Stomach smooth muscle (tissue), 2 donors: ENCODE results near the gene NRK.
"Not testable (repeated sequence)": the region's sequence is repeated elsewhere in the genome, so short reads cannot be mapped to it uniquely, and the experiment has no call there.

Source experiments
- H3K27ac ChIP-seq: one replicate; pipeline ENCODE4 v1.7.0; 2013; ENCODE audit warnings: mild to moderate bottlenecking, low read length, inconsistent platforms
- H3K27me3 ChIP-seq, 2 donors: one replicate each; pipeline ENCODE4 v1.7.0; 2013; ENCODE audit warnings: low read length in 2 of 2; ENCODE audit not compliant: insufficient read depth in 2 of 2, control insufficient read depth in 1 of 2
- H3K36me3 ChIP-seq, 2 donors: one replicate each; pipeline ENCODE4 v1.7.0; 2013; ENCODE audit warnings: low read length in 2 of 2; ENCODE audit not compliant: control insufficient read depth in 2 of 2, insufficient read depth in 2 of 2
- H3K4me1 ChIP-seq: one replicate; pipeline ENCODE4 v1.7.0; 2013; ENCODE audit warnings: low read length; ENCODE audit not compliant: control insufficient read depth, insufficient read depth
- H3K4me3 ChIP-seq, 2 donors: one replicate each; pipeline ENCODE4 v1.7.0; 2013; ENCODE audit warnings: low read length in 2 of 2
- H3K9ac ChIP-seq, 2 donors: one replicate each; pipeline ENCODE4 v1.7.0; 2013; ENCODE audit warnings: low read length in 2 of 2, mild to moderate bottlenecking in 1 of 2
- H3K9me3 ChIP-seq, 2 donors: one replicate each; pipeline ENCODE4 v1.7.0; 2013; ENCODE audit warnings: low read length in 2 of 2; ENCODE audit not compliant: control insufficient read depth in 2 of 2
- donor health status: healthy.
- donor health status: Pancreatic carcinoma.

NRK gene, protein sequence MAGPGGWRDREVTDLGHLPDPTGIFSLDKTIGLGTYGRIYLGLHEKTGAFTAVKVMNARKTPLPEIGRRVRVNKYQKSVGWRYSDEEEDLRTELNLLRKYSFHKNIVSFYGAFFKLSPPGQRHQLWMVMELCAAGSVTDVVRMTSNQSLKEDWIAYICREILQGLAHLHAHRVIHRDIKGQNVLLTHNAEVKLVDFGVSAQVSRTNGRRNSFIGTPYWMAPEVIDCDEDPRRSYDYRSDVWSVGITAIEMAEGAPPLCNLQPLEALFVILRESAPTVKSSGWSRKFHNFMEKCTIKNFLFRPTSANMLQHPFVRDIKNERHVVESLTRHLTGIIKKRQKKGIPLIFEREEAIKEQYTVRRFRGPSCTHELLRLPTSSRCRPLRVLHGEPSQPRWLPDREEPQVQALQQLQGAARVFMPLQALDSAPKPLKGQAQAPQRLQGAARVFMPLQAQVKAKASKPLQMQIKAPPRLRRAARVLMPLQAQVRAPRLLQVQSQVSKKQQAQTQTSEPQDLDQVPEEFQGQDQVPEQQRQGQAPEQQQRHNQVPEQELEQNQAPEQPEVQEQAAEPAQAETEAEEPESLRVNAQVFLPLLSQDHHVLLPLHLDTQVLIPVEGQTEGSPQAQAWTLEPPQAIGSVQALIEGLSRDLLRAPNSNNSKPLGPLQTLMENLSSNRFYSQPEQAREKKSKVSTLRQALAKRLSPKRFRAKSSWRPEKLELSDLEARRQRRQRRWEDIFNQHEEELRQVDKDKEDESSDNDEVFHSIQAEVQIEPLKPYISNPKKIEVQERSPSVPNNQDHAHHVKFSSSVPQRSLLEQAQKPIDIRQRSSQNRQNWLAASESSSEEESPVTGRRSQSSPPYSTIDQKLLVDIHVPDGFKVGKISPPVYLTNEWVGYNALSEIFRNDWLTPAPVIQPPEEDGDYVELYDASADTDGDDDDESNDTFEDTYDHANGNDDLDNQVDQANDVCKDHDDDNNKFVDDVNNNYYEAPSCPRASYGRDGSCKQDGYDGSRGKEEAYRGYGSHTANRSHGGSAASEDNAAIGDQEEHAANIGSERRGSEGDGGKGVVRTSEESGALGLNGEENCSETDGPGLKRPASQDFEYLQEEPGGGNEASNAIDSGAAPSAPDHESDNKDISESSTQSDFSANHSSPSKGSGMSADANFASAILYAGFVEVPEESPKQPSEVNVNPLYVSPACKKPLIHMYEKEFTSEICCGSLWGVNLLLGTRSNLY (N-terminal part only)

DNA sequence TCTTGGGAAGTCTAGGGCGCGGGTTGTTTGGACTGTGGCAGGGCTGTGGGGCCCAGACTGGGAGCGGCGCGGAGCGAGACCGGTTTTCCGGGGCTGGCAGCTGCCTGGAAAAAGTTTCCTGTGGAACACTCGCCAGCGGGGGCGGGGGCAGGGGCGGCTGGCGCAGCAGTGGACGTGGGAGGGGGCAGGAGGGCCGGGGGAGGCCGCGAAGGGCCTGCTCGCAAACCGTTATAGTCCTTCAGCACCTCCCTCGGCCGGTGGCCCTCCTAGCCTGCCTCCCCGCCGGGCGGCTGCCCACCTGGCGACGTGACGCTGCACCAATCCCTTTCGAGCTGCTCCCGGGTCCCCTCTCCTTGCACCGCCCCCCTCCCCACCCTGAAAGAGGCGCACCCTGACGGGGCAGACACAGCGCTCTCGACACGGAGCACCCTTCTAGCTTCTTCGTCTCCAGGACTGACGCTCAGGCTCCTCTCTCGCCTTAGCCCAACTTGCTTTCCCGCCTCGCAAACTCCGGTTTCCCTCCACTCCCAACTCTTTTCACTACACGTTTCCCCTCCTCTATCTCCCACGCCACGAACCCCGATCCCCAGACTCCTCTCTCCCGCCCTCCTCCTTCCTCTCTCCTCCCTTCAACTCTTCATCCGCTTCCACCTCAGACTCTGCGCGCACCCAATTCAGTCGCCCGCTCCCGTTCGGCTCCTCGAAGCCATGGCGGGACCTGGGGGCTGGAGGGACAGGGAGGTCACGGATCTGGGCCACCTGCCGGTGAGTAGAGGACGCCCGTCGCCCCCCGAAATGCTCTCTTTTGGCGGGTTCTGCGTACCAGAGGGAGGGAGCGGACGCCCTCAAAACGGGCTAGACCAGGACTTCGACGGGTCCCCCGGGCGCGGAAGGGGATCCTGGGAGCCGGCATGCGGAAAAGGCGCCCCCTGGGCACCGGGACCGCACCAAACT is at the start of gene NRK:
NRK (plus strand) TSS at position 402 of the 954 bp plus-strand sequence; CDS start at position 709, 307 bp downstream.
- peaks cover 21 to 26% of the 10 kb centered on the region in 2 donors for H3K27me3 ChIP-seq
- peak within 1 kb of the TSS; percentile 35 to 64 for H3K4me3 ChIP-seq
- no peak within 1 kb of the TSS for H3K9ac ChIP-seq
- H3K36me3 ChIP-seq = no peaks in the 10 kb centered on the region
- H3K27ac ChIP-seq = peak within 1 kb of the TSS; percentile 31
- no peaks in the 10 kb centered on the region for H3K9me3 ChIP-seq
- H3K4me1 ChIP-seq = peaks cover 5% of the 10 kb centered on the region

GRCh38 chrX:105773801-105774200 is 48.5 kb upstream of the NRK start:
- Histone ChIP-seq H3K4me3 (no peak overlapping the region), H3K36me3 (no peaks in the 10 kb centered on the region), H3K9ac (no peak overlapping the region), H3K27me3 (no peaks in the 10 kb centered on the region), H3K4me1 (no peaks in the 10 kb centered on the region), H3K27ac (no peak overlapping the region), H3K9me3 (no peaks in the 10 kb centered on the region)

DNA sequence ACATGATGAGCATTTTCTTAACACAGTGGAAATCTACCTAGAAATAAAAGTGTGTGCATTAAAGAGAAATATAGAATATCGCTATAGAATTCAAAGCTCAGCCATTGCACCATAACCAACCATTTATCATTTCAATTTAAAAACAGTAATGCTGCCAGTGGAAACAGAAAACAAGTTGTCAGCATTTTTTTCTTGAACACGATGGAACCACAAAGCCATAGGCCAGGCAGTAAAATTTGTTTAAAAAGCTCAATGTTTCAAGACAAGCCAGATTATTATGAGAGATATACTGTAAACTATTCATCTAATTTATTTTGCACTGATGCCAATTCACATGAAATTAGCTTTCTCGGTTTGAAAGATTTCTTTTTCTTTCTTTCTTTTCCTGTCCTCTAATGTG is 46.7 kb upstream of the NRK start:
- Histone ChIP-seq H3K27me3 (no peaks in the 10 kb centered on the region), H3K27ac (no peak overlapping the region), H3K36me3 (no peaks in the 10 kb centered on the region), H3K4me1 (no peaks in the 10 kb centered on the region), H3K4me3 (no peak overlapping the region), H3K9me3 (no peaks in the 10 kb centered on the region), H3K9ac (no peak overlapping the region)

DNA sequence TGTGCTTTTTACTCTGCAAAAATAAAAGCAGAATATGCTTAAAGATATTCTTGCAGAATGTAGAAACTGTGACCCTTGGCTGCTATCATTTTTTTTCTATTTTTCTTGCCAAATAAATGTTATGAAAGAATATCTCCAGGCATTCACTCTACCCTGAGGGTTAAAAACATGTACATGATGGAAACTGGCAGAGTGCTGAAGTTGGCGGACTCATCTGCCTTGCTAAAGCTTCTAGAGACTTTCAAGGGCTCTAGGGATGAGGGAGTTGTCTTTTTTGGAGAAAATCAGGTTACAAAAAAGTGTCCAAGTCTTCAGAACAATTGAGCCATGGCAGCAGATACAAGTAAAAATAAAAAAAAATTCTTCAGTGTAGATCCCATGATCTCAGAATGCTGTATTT is 40.5 kb upstream of the NRK start:
- peaks cover 3 to 5% of the 10 kb centered on the region in 2 donors for H3K9me3 ChIP-seq
- no peak overlapping the region for H3K27ac ChIP-seq
- no peaks in the 10 kb centered on the region for H3K4me1 ChIP-seq
- no peaks in the 10 kb centered on the region for H3K36me3 ChIP-seq
- H3K9ac ChIP-seq = no peak overlapping the region
- H3K4me3 ChIP-seq = no peak overlapping the region
- no peaks in the 10 kb centered on the region for H3K27me3 ChIP-seq

DNA sequence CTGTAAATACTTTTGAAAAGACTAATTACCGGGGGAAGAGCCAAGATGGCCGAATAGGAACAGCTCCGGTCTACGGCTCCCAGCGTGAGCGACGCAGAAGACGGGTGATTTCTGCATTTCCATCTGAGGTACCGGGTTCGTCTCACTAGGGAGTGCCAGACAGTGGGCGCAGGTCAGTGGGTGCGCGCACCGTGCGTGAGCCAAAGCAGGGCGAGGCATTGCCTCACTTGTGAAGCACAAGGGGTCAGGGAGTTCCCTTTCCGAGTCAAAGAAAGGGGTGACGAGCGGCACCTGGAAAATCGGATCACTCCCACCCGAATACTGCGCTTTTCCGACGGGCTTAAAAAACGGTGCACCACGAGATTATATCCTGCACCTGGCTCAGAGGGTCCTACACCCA is 25.5 kb upstream of the NRK start:
- not testable (repeated sequence) for H3K9me3 ChIP-seq, H3K27me3 ChIP-seq, H3K9ac ChIP-seq, H3K4me1 ChIP-seq, H3K4me3 ChIP-seq, H3K27ac ChIP-seq, H3K36me3 ChIP-seq

DNA sequence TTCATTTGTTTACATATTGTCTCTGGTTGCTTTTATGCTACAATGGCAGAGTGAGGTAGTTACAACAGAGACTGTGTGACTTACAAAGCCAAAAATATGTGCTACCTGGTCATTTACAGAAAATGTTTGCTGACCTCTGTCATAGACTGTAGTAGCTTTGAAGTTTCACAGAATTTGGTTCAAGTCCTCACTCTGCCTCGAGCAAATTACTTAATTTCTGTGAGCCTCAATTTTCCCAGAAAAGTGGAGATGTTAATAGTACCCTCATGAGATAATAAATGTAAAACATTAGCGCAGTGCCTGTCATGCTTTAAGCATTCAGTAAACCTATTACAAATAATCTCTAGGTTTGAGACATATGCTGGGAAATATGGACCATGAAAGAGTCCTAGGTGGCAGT is 18.4 kb upstream of the NRK start:
- Histone ChIP-seq H3K36me3 (no peaks in the 10 kb centered on the region), H3K4me3 (no peak overlapping the region), H3K27ac (no peak overlapping the region), H3K4me1 (no peaks in the 10 kb centered on the region), H3K27me3 (no peaks in the 10 kb centered on the region), H3K9me3 (no peaks in the 10 kb centered on the region), H3K9ac (no peak overlapping the region)

DNA sequence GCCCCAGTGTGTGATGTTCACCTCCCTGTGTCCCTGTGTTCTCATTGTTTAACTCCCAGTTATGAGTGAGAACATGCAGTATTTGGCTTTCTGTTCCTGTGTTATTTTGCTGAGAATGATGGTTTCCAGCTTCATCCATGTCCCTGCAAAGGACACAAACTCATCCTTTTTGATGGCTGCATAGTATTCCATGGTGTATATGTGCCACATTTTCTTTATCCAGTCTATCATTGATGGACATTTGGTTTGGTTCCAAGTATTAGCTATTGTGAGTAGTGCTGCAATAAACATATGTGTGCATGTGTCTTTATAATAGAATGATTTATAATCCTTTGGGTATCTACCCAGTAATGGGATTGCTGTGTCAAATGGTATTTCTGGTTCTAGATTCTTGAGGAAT is 16.7 kb upstream of the NRK start:
- H3K27ac ChIP-seq, H3K4me3 ChIP-seq, H3K27me3 ChIP-seq, H3K9ac ChIP-seq, H3K4me1 ChIP-seq, H3K36me3 ChIP-seq, H3K9me3 ChIP-seq: not testable (repeated sequence)

DNA sequence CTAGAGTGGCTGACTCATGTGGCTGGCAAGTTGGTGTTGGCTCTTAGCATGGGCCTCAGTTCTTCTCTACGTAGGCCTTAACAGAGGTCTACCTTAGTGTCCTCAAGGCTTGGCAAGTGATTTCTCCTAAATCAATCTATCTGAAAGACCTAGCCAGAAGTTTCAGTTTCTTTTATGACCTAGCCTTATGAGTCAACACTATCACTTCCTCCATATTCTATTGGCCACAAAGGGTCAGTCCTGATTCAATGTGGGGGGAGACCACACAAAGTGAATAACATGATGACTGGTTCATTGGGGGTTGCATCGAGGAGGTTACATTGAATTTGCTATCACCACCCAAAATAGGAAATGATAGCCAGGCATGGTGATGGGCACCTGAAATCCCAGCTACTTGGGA is 5.8 kb upstream of the NRK start:
- no peaks in the 10 kb centered on the region for H3K9me3 ChIP-seq
- no peak overlapping the region for H3K4me3 ChIP-seq
- no peak overlapping the region for H3K27ac ChIP-seq
- no peaks in the 10 kb centered on the region for H3K36me3 ChIP-seq
- no peak overlapping the region for H3K9ac ChIP-seq
- peaks cover 1% of the 10 kb centered on the region for H3K4me1 ChIP-seq
- peaks cover 11 to 33% of the 10 kb centered on the region in 2 donors for H3K27me3 ChIP-seq

DNA sequence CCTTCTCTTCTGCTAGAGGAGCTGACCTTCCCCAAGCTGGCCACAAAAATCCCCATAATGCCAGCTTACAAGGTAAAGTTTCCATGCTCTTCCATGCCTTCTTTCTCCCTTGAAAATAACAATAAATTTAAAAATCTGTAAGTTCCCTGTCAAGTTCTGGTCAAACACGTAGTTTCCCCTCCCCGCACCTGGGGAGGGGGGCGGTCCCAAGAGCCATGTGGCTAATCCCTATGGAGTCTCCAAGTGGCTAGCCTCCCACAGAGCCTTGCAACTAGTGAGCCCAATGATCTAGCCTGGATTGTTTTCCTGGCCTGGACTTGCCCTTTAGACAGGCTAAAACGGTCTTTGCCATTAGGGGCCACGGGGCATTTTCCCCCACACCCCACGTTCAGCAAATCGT is 2.1 kb upstream of the NRK start:
- H3K27me3 ChIP-seq = peaks cover 21 to 31% of the 10 kb centered on the region in 2 donors
- H3K4me1 ChIP-seq = peaks cover 5% of the 10 kb centered on the region
- no peaks in the 10 kb centered on the region for H3K36me3 ChIP-seq
- no peaks in the 10 kb centered on the region for H3K9me3 ChIP-seq
- H3K9ac ChIP-seq = no peak overlapping the region
- no peak overlapping the region for H3K27ac ChIP-seq
- no peak overlapping the region for H3K4me3 ChIP-seq
